BE2C (cell line): ENCODE measurements around the gene TEF.

ENCODE experiments used
- DNase-seq: peaks from one replicate; pipeline ENCODE4 v3.0.0-alpha.2; 2020
- H3K27me3 ChIP-seq: fragments of 250-450 bp; sonication (Bioruptor Pico); 2 replicates; pipeline ENCODE4 v1.5.1; 2020; ENCODE audit warnings: mild to moderate bottlenecking
- H3K36me3 ChIP-seq: fragments of 250-450 bp; sonication (Bioruptor Pico); 2 replicates; pipeline ENCODE4 v1.5.1; 2020; ENCODE audit warnings: mild to moderate bottlenecking
- H3K4me1 ChIP-seq: fragments of 250-450 bp; sonication (Bioruptor Pico); 2 replicates; pipeline ENCODE4 v1.5.1; 2020
- H3K4me3 ChIP-seq: 2 replicates; pipeline ENCODE4 v1.5.1; 2011; ENCODE audit warnings: low read depth, low read length
- H3K9me3 ChIP-seq: fragments of 250-450 bp; sonication (Bioruptor Pico); 2 replicates; pipeline ENCODE4 v1.5.1; 2020
- TF ChIP-seq, protein P1 (sequence below): IDR thresholded peaks from 2 replicates; pipeline ENCODE4 v1.5.1; 2012; ENCODE audit warnings: mild to moderate bottlenecking, low read depth, low read length

Gene TEF

GRCh38 chr22:41446639-41447434 is 65.1 kb downstream of the TEF start, which contains the start of gene TOB2:
TOB2 (minus strand) TSS chr22:41446801; CDS start chr22:41437345, 9,456 bp downstream.
- no peaks in the 10 kb centered on the region for H3K9me3 ChIP-seq
- peak; percentile 95 for DNase-seq
- H3K36me3 ChIP-seq: peaks cover 15% of the 10 kb centered on the region
- peak within 1 kb of the TSS; percentile 86 for H3K4me3 ChIP-seq
- no peaks in the 10 kb centered on the region for H3K27me3 ChIP-seq
- TF ChIP-seq, protein P1, sequence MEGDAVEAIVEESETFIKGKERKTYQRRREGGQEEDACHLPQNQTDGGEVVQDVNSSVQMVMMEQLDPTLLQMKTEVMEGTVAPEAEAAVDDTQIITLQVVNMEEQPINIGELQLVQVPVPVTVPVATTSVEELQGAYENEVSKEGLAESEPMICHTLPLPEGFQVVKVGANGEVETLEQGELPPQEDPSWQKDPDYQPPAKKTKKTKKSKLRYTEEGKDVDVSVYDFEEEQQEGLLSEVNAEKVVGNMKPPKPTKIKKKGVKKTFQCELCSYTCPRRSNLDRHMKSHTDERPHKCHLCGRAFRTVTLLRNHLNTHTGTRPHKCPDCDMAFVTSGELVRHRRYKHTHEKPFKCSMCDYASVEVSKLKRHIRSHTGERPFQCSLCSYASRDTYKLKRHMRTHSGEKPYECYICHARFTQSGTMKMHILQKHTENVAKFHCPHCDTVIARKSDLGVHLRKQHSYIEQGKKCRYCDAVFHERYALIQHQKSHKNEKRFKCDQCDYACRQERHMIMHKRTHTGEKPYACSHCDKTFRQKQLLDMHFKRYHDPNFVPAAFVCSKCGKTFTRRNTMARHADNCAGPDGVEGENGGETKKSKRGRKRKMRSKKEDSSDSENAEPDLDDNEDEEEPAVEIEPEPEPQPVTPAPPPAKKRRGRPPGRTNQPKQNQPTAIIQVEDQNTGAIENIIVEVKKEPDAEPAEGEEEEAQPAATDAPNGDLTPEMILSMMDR: no peak
- peaks cover 3% of the 10 kb centered on the region; the same call in 1 of the 2 replicates for H3K4me1 ChIP-seq

GRCh38 chr22:41447435-41448188 is 65.9 kb downstream of the TEF start:
- Histone ChIP-seq H3K4me3 (peak overlapping the region; percentile 86), H3K9me3 (no peaks in the 10 kb centered on the region), H3K4me1 (peaks cover 3% of the 10 kb centered on the region; the same call in 1 of the 2 replicates), H3K27me3 (no peaks in the 10 kb centered on the region), H3K36me3 (peaks cover 12% of the 10 kb centered on the region)
- peak; percentile 85 for DNase-seq
- TF ChIP-seq, protein P1: no peak

- Histone ChIP-seq H3K4me3 (peak overlapping the region; percentile 86), H3K9me3 (no peaks in the 10 kb centered on the region), H3K27me3 (no peaks in the 10 kb centered on the region), H3K36me3 (peaks cover 6% of the 10 kb centered on the region), H3K4me1 (peaks cover 3% of the 10 kb centered on the region; the same call in 1 of the 2 replicates)
- TF ChIP-seq, protein P1: no peak
- peak; percentile 97 for DNase-seq
These were observed 66.6 kb downstream of the TEF start for GRCh38 chr22:41448189-41448808.
